Ishikawa (cell line): ENCODE data around the gene L2HGDH.

Experiments used
- EP300 ChIP-seq: IDR thresholded peaks from 2 replicates; pipeline ENCODE4 v1.6.1; 2012; ENCODE audit warnings: borderline replicate concordance
- TAF1 ChIP-seq: IDR thresholded peaks from 2 replicates; pipeline ENCODE4 v1.6.1; 2012; ENCODE audit warnings: low read depth, mild to moderate bottlenecking
- TF ChIP-seq, protein P1 (sequence below): IDR thresholded peaks from 2 replicates; pipeline ENCODE4 v1.6.1; 2012; ENCODE audit warnings: low read depth, mild to moderate bottlenecking
- TF ChIP-seq, protein P2 (sequence below): IDR thresholded peaks from 2 replicates; pipeline ENCODE4 v1.6.1; 2012

DNA sequence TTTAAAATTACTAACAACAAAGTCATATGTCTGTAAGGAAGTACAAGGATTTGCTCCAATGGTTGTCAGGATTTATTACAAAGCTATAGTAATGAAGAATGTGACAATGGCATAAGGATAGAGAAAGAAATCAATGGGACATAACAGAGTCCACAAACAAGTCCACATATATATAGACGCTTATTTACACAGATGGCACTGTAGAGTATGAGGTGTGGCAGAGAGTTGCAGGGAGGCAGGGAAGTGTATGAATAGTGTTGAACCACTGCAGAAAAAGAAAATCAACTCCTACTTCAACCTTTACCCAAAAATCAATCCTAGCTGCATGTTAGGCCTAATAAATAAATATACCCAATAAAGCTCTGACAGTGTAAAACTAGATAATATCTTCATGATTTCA lies 102.0 kb downstream of the L2HGDH start:
- TF ChIP-seq, protein P1, sequence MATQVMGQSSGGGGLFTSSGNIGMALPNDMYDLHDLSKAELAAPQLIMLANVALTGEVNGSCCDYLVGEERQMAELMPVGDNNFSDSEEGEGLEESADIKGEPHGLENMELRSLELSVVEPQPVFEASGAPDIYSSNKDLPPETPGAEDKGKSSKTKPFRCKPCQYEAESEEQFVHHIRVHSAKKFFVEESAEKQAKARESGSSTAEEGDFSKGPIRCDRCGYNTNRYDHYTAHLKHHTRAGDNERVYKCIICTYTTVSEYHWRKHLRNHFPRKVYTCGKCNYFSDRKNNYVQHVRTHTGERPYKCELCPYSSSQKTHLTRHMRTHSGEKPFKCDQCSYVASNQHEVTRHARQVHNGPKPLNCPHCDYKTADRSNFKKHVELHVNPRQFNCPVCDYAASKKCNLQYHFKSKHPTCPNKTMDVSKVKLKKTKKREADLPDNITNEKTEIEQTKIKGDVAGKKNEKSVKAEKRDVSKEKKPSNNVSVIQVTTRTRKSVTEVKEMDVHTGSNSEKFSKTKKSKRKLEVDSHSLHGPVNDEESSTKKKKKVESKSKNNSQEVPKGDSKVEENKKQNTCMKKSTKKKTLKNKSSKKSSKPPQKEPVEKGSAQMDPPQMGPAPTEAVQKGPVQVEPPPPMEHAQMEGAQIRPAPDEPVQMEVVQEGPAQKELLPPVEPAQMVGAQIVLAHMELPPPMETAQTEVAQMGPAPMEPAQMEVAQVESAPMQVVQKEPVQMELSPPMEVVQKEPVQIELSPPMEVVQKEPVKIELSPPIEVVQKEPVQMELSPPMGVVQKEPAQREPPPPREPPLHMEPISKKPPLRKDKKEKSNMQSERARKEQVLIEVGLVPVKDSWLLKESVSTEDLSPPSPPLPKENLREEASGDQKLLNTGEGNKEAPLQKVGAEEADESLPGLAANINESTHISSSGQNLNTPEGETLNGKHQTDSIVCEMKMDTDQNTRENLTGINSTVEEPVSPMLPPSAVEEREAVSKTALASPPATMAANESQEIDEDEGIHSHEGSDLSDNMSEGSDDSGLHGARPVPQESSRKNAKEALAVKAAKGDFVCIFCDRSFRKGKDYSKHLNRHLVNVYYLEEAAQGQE = no peak
- TF ChIP-seq TAF1 (no peak), EP300 (no peak)
- TF ChIP-seq, protein P2, sequence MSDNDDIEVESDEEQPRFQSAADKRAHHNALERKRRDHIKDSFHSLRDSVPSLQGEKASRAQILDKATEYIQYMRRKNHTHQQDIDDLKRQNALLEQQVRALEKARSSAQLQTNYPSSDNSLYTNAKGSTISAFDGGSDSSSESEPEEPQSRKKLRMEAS = no peak
